HT1080 (cell line): ENCODE measurements around the gene SLC6A1. TPM values are rescaled to one million over a fixed set of nuclear protein-coding genes. Genes with fewer than 3 reads are reported as not detected.

Experiments used
- total RNA-seq: library from RNA; depleted of rRNA; stranded (reverse); fragments of >200 nt; shearing (Covaris generic); gene quantifications from 2 replicates; pipeline ENCODE4 v1.2.3, GENCODE V29; 2014; rRNA removed

Gene SLC6A1
- total RNA-seq, 1 experiment from 2014 or later: not detected

Other genes with a start within 250 kb of the SLC6A1 start
- not detected in 2 replicates for gene SLC6A11, start 176.5 kb upstream of the SLC6A1 start, total RNA-seq
- 16.1 and 16.7 TPM in 2 replicates for gene HRH1, start 161.7 kb downstream of the SLC6A1 start, total RNA-seq